ENCODE results near the gene PTPRT.

- TF ChIP-seq CTCF (IDR thresholded peaks at IDR 0.05; ENCODE audit: low read depth, low read length) (no peak), POLR2A (IDR thresholded peaks at IDR 0.05; ENCODE audit: extremely low read depth, insufficient read length) (no peak), MYC (IDR thresholded peaks at IDR 0.05; ENCODE audit: low read depth, low read length) (no peak), MAX (IDR thresholded peaks at IDR 0.05; ENCODE audit: low read depth, low read length) (no peak)
Observed at GRCh38 chr20:42988319-42988718, 201.4 kb downstream of the PTPRT start.

Data from NB4 (cell line).